Measurements from ENCODE around the gene GPR42.

GPR42 gene

GRCh38 chr19:35351411-35352176 lies 19.3 kb upstream of the GPR42 start:
- Histone ChIP-seq H3K27ac (ENCODE audit: extremely low read depth, low read depth, low read length) (no peak overlapping the region), H3K4me1 (ENCODE audit: control insufficient read depth, insufficient read depth, low read length) (no peaks in the 10 kb centered on the region), H3K36me3 (ENCODE audit: control insufficient read depth in 2 of 2, insufficient read depth in 1 of 2, low read length in 2 of 2) (no peaks in the 10 kb centered on the region; a peak in 1 of 3 replicates), H3K9me3 (ENCODE audit: control insufficient read depth, insufficient read depth, low read depth, low read length) (no peaks in the 10 kb centered on the region), H3K4me3 (ENCODE audit: low read depth, low read length) (no peak overlapping the region)
- CTCF ChIA-PET: interaction anchor here (0.8 to 10.6 kb wide), 14 partner anchors 13 to 284 kb away, joined by 3 to 237 read pairs (median 20); partner anchors contain the start of gene KRTDAP
- TF ChIP-seq ZNF704 (tag by site-specific recombination; IDR thresholded peaks at IDR 0.05) (no peak), KLF17 (tag by site-specific recombination; IDR thresholded peaks at IDR 0.05) (no peak), ZSCAN18 (tag by site-specific recombination; IDR thresholded peaks at IDR 0.05) (no peak), ZNF580 (tag by site-specific recombination; IDR thresholded peaks at IDR 0.05) (no peak), ZBTB7A (tag by site-specific recombination; IDR thresholded peaks at IDR 0.05; ENCODE audit: low read depth) (no peak)
- POLR2A ChIA-PET: no interaction called here

GRCh38 chr19:35352177-35352447 lies 18.8 kb upstream of the GPR42 start:
- POLR2A ChIA-PET: interaction anchor here (0.7 to 2.1 kb wide), 4 partner anchors 84 to 296 kb away, joined by 3 to 13 read pairs (median 6); partner anchors contain the start of gene COX6B1
- TF ChIP-seq ZNF148 (tag by site-specific recombination; IDR thresholded peaks at IDR 0.05; ENCODE audit: borderline replicate concordance) (0 out of 2 replicates have a peak, but pooled peaks have one; percentile 4), ZNF791 (tag by site-specific recombination; IDR thresholded peaks at IDR 0.05) (no peak)
- Histone ChIP-seq H3K4me3 (ENCODE audit: low read depth, low read length) (no peak overlapping the region), H3K36me3 (ENCODE audit: control insufficient read depth in 2 of 2, insufficient read depth in 1 of 2, low read length in 2 of 2) (no peaks in the 10 kb centered on the region; a peak in 1 of 3 replicates), H3K9me3 (ENCODE audit: control insufficient read depth, insufficient read depth, low read depth, low read length) (no peaks in the 10 kb centered on the region), H3K27ac (ENCODE audit: extremely low read depth, low read depth, low read length) (no peak overlapping the region), H3K4me1 (ENCODE audit: control insufficient read depth, insufficient read depth, low read length) (no peaks in the 10 kb centered on the region)
- CTCF ChIA-PET: interaction anchor here (0.6 to 10.6 kb wide), 48 partner anchors 10 to 712 kb away, joined by 3 to 237 read pairs (median 8); partner anchors contain the start of genes HAUS5 and KRTDAP

GRCh38 chr19:35352448-35353304 lies 18.2 kb upstream of the GPR42 start:
- ChIA-PET CTCF (interaction anchor here (0.5 to 10.6 kb wide), 89 partner anchors 8 to 713 kb away, joined by 3 to 237 read pairs (median 5); partner anchors contain the start of genes ATP4A, HAUS5 and KRTDAP), POLR2A (interaction anchor here (0.5 to 2.1 kb wide), 7 partner anchors 10 to 295 kb away, joined by 3 to 13 read pairs (median 3); partner anchors contain the start of gene COX6B1)
- Histone ChIP-seq H3K4me1 (ENCODE audit: control insufficient read depth, insufficient read depth, low read length) (no peaks in the 10 kb centered on the region), H3K4me3 (ENCODE audit: low read depth, low read length) (no peak overlapping the region), H3K36me3 (ENCODE audit: control insufficient read depth in 2 of 2, insufficient read depth in 1 of 2, low read length in 2 of 2) (no peaks in the 10 kb centered on the region; a peak in 1 of 3 replicates), H3K9me3 (ENCODE audit: control insufficient read depth, insufficient read depth, low read depth, low read length) (no peaks in the 10 kb centered on the region), H3K27ac (ENCODE audit: extremely low read depth, low read depth, low read length) (no peak overlapping the region)
- TF ChIP-seq ZNF549 (tag by site-specific recombination; IDR thresholded peaks at IDR 0.05): no peak
- TF ChIP-seq ZNF558 (tag by site-specific recombination; IDR thresholded peaks at IDR 0.05): no peak
- TF ChIP-seq GLI4 (tag by site-specific recombination; IDR thresholded peaks at IDR 0.05): no peak
- no peak for TF ChIP-seq ZNF571 (tag by site-specific recombination; IDR thresholded peaks at IDR 0.05)
- TF ChIP-seq ZFHX2 (tag by site-specific recombination; conservative IDR thresholded peaks at IDR 0.05): peak; percentile 34
- no peak for TF ChIP-seq ZNF792 (tag by site-specific recombination; IDR thresholded peaks at IDR 0.05)
- TF ChIP-seq ELK4 (IDR thresholded peaks at IDR 0.05; ENCODE audit: borderline replicate concordance, low read depth, low read length): no peak
- no peak for TF ChIP-seq ZNF155 (tag by site-specific recombination; IDR thresholded peaks at IDR 0.05)
- no peak for TF ChIP-seq MYNN (tag by site-specific recombination; IDR thresholded peaks at IDR 0.05; ENCODE audit: borderline replicate concordance)
- TF ChIP-seq ZNF416 (tag by site-specific recombination; IDR thresholded peaks at IDR 0.05): no peak
- no peak for TF ChIP-seq ZSCAN5A (tag by site-specific recombination; IDR thresholded peaks at IDR 0.05)
- no peak for TF ChIP-seq ZBTB7A (tag by site-specific recombination; IDR thresholded peaks at IDR 0.05; ENCODE audit: low read depth)
